Measurements from ENCODE around the gene PHB1.

The PHB1 gene

GRCh38 chr17:49383060-49383459, 31.6 kb downstream of the PHB1 start:
- TF ChIP-seq CTCF (IDR thresholded peaks at IDR 0.05; ENCODE audit: insufficient read depth, missing control alignments) = no peak
- FAIRE-seq = no peak
- no peak for DNase-seq (ENCODE audit: insufficient read length, low spot score)

GRCh38 chr17:49382556-49382955, 32.1 kb downstream of the PHB1 start:
- DNase-seq (ENCODE audit: insufficient read length, low spot score) (no peak), FAIRE-seq (no peak)
- no peak for TF ChIP-seq CTCF (IDR thresholded peaks at IDR 0.05; ENCODE audit: insufficient read depth, missing control alignments)

- FAIRE-seq = no peak
- no peak for TF ChIP-seq CTCF (IDR thresholded peaks at IDR 0.05; ENCODE audit: insufficient read depth, missing control alignments)
- DNase-seq (ENCODE audit: insufficient read length, low spot score) = no peak
These were observed 32.9 kb downstream of the PHB1 start for GRCh38 chr17:49381793-49382192.

- no peak for FAIRE-seq
- no peak for TF ChIP-seq CTCF (IDR thresholded peaks at IDR 0.05; ENCODE audit: insufficient read depth, missing control alignments)
- no peak for DNase-seq (ENCODE audit: insufficient read length, low spot score)
These were observed 33.6 kb downstream of the PHB1 start for GRCh38 chr17:49381033-49381432.

GRCh38 chr17:49379926-49380325, 34.8 kb downstream of the PHB1 start:
- no peak for DNase-seq (ENCODE audit: insufficient read length, low spot score)
- FAIRE-seq = no peak
- TF ChIP-seq CTCF (IDR thresholded peaks at IDR 0.05; ENCODE audit: insufficient read depth, missing control alignments) = no peak

- FAIRE-seq (no peak), DNase-seq (ENCODE audit: insufficient read length, low spot score) (no peak)
- TF ChIP-seq CTCF (IDR thresholded peaks at IDR 0.05; ENCODE audit: insufficient read depth, missing control alignments) = no peak
These were observed 36.4 kb downstream of the PHB1 start for GRCh38 chr17:49378311-49378710.

GRCh38 chr17:49375544-49375943, 39.1 kb downstream of the PHB1 start:
- FAIRE-seq (no peak), DNase-seq (ENCODE audit: insufficient read length, low spot score) (no peak)
- TF ChIP-seq CTCF (IDR thresholded peaks at IDR 0.05; ENCODE audit: insufficient read depth, missing control alignments) = no peak

Data from D721Med (cell line).